ENCODE data around the gene ERBB4. TPM values are rescaled to one million over a fixed set of nuclear protein-coding genes. Genes with fewer than 3 reads are reported as not detected.

Gene ERBB4
- total and polyA plus RNA-seq, 2 of the 8 experiments (the other 6 are each of a cell fraction or from before 2014, with no cell fraction given), result 0.34 to 1.3 TPM

DNA sequence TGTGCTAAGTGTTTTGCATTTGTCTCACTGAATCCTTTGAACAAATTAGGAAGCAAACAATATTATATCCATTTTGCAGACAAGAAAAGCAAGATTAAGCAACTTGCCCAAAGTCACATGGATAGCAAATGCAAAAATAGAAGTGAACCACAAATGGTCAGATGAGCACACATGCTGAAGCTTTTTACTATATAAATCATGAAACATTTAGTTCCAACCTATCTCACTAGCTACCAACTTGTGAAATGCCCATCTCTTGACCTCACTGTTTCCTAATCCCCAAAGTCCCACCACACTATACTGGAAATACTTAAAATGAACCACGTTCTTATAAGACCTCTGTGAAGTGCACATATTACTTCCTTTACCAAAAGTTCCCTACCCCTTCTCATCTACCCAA lies 380.5 kb downstream of the ERBB4 start:
- no peak overlapping the region for H3K14ac ChIP-seq (ENCODE audit: insufficient read length)
- H2AK5ac ChIP-seq (ENCODE audit: low read depth, low read length), result no peak overlapping the region
- WGBS, 2 experiments (ENCODE audit: extremely low coverage in 1 of 2, insufficient coverage in 1 of 2, insufficient read length in 1 of 2, insufficient replicate concordance in 2 of 2, low coverage in 1 of 2, low lambda C conversion rate in 2 of 2, missing lambda C conversion rate in 1 of 2), result 95% methylated on average over 1 of the region's 1 CpG; no CpG with 5 or more reads in 1 of the 2 experiments
- H3K4me3 ChIP-seq (ENCODE audit: extremely low read depth in 1 of 4, insufficient read depth in 2 of 4, low read depth in 3 of 4, low read length in 4 of 4), result no peak overlapping the region
- no peaks in the 10 kb centered on the region for H3K4me1 ChIP-seq (replicated peaks in 1 of 4; ENCODE audit: control insufficient read depth in 3 of 4, insufficient read depth in 4 of 4, low read length in 3 of 4)
- no peak for FAIRE-seq
- H3K9ac ChIP-seq (replicated peaks in 1 of 4; ENCODE audit: extremely low read depth in 1 of 4, low read depth in 3 of 4, low read length in 3 of 4), result no peak overlapping the region
- no peaks in the 10 kb centered on the region for H3K79me1 ChIP-seq (ENCODE audit: low read depth, low read length)
- H2BK5ac ChIP-seq (ENCODE audit: low read depth, low read length), result no peak overlapping the region
- H3K4ac ChIP-seq (replicated peaks; ENCODE audit: insufficient read length, low read depth, low read length), result no peak overlapping the region
- ChIA-PET CTCF (ENCODE audit: partially characterized antibody) (interaction anchor here (1.2 kb wide), 1 partner anchor 19 kb away, joined by 3 read pairs; no protein-coding TSS in a partner anchor), POLR2A (ENCODE audit: partially characterized antibody) (no interaction called here)
- H2BK20ac ChIP-seq (ENCODE audit: low read length), result no peak overlapping the region
- no peaks in the 10 kb centered on the region for H3K27me3 ChIP-seq (replicated peaks in 1 of 4; ENCODE audit: control insufficient read depth in 3 of 4, extremely low read depth in 1 of 4, insufficient read depth in 3 of 4, low read length in 3 of 4)
- no peak overlapping the region for H3K27ac ChIP-seq (ENCODE audit: low read depth, low read length)
- H2BK120ac ChIP-seq (replicated peaks; ENCODE audit: low read depth, low read length), result no peak overlapping the region
- DNase-seq (ENCODE audit: low read depth in 1 of 2, low spot score in 2 of 2), result no peak
- no peaks in the 10 kb centered on the region for H4K20me1 ChIP-seq (replicated peaks in 1 of 2; ENCODE audit: control insufficient read depth in 1 of 2, insufficient read depth in 2 of 2, low read length in 2 of 2)
- no peaks in the 10 kb centered on the region for H3K79me2 ChIP-seq (ENCODE audit: control insufficient read depth in 1 of 2, insufficient read depth in 2 of 2, low read length in 2 of 2)
- no peak overlapping the region for H2AFZ ChIP-seq (ENCODE audit: low read length)
- no peak overlapping the region for H3K56ac ChIP-seq (replicated peaks; ENCODE audit: insufficient read length, low read depth, low read length)
- no peak overlapping the region for H3K4me2 ChIP-seq (ENCODE audit: insufficient read depth in 1 of 2, low read depth in 2 of 2, low read length in 2 of 2)
- H4K91ac ChIP-seq (replicated peaks; ENCODE audit: insufficient read length, low read length), result no peak overlapping the region
- no peak overlapping the region for H4K5ac ChIP-seq (ENCODE audit: insufficient read length, low read depth, low read length)
- H3K36me3 ChIP-seq (ENCODE audit: control insufficient read depth in 2 of 4, insufficient read depth in 4 of 4, low read length in 3 of 4), result no peaks in the 10 kb centered on the region
- no peak overlapping the region for H2BK12ac ChIP-seq (ENCODE audit: low read depth, low read length)
- no peak overlapping the region for H2BK15ac ChIP-seq (ENCODE audit: low read length)
- no peak overlapping the region for H3K18ac ChIP-seq (ENCODE audit: extremely low read depth, low read length)
- H3K9me3 ChIP-seq (ENCODE audit: insufficient read depth in 2 of 2, low read depth in 1 of 2, low read length in 1 of 2), result no peaks in the 10 kb centered on the region
- H3K23ac ChIP-seq (ENCODE audit: insufficient read length), result no peak overlapping the region
- H3K23me2 ChIP-seq (ENCODE audit: low read depth, low read length), result no peaks in the 10 kb centered on the region
- H4K8ac ChIP-seq (ENCODE audit: extremely low read depth, insufficient read depth, low read length), result no peak overlapping the region
- TF ChIP-seq SRF (IDR thresholded peaks at IDR 0.05; ENCODE audit: low read depth, low read length), result no peak
- no peak for TF ChIP-seq SP1 (IDR thresholded peaks at IDR 0.05; ENCODE audit: low read depth, low read length)
- TF ChIP-seq CHD1 (IDR thresholded peaks at IDR 0.05; ENCODE audit: low read depth, low read length), result no peak
- TF ChIP-seq, protein P1, sequence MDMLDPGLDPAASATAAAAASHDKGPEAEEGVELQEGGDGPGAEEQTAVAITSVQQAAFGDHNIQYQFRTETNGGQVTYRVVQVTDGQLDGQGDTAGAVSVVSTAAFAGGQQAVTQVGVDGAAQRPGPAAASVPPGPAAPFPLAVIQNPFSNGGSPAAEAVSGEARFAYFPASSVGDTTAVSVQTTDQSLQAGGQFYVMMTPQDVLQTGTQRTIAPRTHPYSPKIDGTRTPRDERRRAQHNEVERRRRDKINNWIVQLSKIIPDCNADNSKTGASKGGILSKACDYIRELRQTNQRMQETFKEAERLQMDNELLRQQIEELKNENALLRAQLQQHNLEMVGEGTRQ (IDR thresholded peaks at IDR 0.05; ENCODE audit: low read length), result no peak
- no peak for TF ChIP-seq PHF8 (conservative IDR thresholded peaks at IDR 0.05; ENCODE audit: low read depth, low read length)
- TF ChIP-seq EGR1 (IDR thresholded peaks at IDR 0.05; ENCODE audit: borderline replicate concordance, low read depth, low read length), result no peak
- no peak for TF ChIP-seq SIRT6 (IDR thresholded peaks at IDR 0.05; ENCODE audit: low read length)
- no peak for TF ChIP-seq CBX8 (IDR thresholded peaks at IDR 0.05; ENCODE audit: borderline replicate concordance, low read depth, low read length)
- no peak for TF ChIP-seq CTBP2 (IDR thresholded peaks at IDR 0.05; ENCODE audit: borderline replicate concordance, insufficient read depth, insufficient read length, low read length)
- TF ChIP-seq HDAC2 (IDR thresholded peaks at IDR 0.05; ENCODE audit: borderline replicate concordance in 1 of 2, low read depth in 2 of 2, low read length in 2 of 2), result no peak
- TF ChIP-seq GTF2F1 (IDR thresholded peaks at IDR 0.05; ENCODE audit: borderline replicate concordance, low read depth, low read length), result no peak
- no peak for TF ChIP-seq TAF7 (optimal IDR thresholded peaks at IDR 0.05; ENCODE audit: borderline replicate concordance, low read depth, low read length)
- TF ChIP-seq BACH1 (IDR thresholded peaks at IDR 0.05; ENCODE audit: low read length), result no peak
- no peak for TF ChIP-seq SAP30 (IDR thresholded peaks at IDR 0.05; ENCODE audit: insufficient read depth, insufficient replicate concordance, low read length)
